PFSK-1 (cell line): Measurements from ENCODE around the gene TOX2.

Experiments used
- FOXP2 ChIP-seq: optimal IDR thresholded peaks from 2 replicates; pipeline ENCODE3; 2011; ENCODE audit warnings: borderline replicate concordance, control low read depth, inconsistent platforms; ENCODE audit not compliant: insufficient read depth; ENCODE audit errors: extremely low read length, extremely low read depth
- POLR2AphosphoS5 ChIP-seq: IDR thresholded peaks from 2 replicates; pipeline ENCODE4 v1.6.1; 2012; ENCODE audit warnings: low read depth, mild to moderate bottlenecking, control low read depth, low read length, moderate library complexity
- SIN3A ChIP-seq: IDR thresholded peaks from 2 replicates; pipeline ENCODE4 v1.6.1; 2012; ENCODE audit warnings: mild to moderate bottlenecking, low read length, moderate library complexity, borderline replicate concordance; ENCODE audit not compliant: insufficient read depth
- TAF1 ChIP-seq: IDR thresholded peaks from 2 replicates; pipeline ENCODE4 v1.6.1; 2012; ENCODE audit warnings: low read length, control low read depth, borderline replicate concordance; ENCODE audit not compliant: insufficient read depth
- TF ChIP-seq, protein P1 (sequence below), 2 experiments: IDR thresholded peaks; 2 replicates each; pipeline versions ENCODE4 v1.6.1 to v1.8.0; 2011 to 2012; ENCODE audit warnings: low read depth in 2 of 2, low read length in 2 of 2, control low read depth in 1 of 2, inconsistent platforms in 1 of 2, mild to moderate bottlenecking in 1 of 2, moderate library complexity in 1 of 2; ENCODE audit not compliant: insufficient read depth in 1 of 2

The TOX2 gene

DNA sequence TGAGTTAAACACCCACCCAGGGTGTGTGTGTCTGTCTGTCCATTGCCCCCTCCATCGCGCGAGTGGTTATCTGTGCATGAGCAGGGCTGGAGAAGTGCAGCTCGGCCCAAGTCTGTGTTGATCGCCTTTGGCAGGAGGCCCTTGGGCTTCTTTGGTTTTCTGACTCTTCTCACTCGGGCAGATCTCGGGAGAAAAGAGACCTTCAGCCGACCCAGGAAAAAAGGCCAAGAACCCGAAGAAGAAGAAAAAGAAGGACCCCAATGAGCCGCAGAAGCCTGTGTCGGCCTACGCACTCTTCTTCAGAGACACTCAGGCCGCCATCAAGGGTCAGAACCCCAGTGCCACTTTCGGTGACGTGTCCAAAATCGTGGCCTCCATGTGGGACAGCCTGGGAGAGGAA is 139.5 kb downstream of the TOX2 start:
- TF ChIP-seq, protein P1, sequence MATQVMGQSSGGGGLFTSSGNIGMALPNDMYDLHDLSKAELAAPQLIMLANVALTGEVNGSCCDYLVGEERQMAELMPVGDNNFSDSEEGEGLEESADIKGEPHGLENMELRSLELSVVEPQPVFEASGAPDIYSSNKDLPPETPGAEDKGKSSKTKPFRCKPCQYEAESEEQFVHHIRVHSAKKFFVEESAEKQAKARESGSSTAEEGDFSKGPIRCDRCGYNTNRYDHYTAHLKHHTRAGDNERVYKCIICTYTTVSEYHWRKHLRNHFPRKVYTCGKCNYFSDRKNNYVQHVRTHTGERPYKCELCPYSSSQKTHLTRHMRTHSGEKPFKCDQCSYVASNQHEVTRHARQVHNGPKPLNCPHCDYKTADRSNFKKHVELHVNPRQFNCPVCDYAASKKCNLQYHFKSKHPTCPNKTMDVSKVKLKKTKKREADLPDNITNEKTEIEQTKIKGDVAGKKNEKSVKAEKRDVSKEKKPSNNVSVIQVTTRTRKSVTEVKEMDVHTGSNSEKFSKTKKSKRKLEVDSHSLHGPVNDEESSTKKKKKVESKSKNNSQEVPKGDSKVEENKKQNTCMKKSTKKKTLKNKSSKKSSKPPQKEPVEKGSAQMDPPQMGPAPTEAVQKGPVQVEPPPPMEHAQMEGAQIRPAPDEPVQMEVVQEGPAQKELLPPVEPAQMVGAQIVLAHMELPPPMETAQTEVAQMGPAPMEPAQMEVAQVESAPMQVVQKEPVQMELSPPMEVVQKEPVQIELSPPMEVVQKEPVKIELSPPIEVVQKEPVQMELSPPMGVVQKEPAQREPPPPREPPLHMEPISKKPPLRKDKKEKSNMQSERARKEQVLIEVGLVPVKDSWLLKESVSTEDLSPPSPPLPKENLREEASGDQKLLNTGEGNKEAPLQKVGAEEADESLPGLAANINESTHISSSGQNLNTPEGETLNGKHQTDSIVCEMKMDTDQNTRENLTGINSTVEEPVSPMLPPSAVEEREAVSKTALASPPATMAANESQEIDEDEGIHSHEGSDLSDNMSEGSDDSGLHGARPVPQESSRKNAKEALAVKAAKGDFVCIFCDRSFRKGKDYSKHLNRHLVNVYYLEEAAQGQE (IDR thresholded peaks at IDR 0.05; ENCODE audit: insufficient read depth in 1 of 2, low read depth in 2 of 2, low read length in 2 of 2), result no peak
- no peak for TF ChIP-seq TAF1
- no peak for TF ChIP-seq SIN3A
- TF ChIP-seq FOXP2, result no peak
- no peak for TF ChIP-seq POLR2AphosphoS5

DNA sequence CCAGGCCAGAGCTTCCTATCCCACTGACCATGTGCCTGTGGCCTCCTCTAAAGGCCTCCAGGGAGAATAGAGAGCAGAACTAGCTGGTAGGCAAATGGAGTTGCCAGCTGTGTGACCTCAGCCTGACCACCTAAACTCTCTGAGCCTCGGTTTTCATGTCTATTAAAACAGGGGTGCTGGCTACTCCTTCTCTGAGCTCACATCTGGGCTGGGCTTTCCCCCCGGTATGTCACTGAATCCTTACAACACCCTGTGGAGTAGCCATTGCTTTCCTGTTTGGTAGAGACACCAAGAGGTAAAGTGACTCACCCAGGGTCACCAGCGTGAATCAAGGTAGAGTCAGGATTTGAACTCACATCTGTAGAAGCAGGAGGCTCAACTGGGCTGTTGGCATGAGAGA is 140.2 kb downstream of the TOX2 start:
- TF ChIP-seq TAF1 (no peak), SIN3A (no peak), POLR2AphosphoS5 (no peak), FOXP2 (no peak)
- TF ChIP-seq, protein P1 (IDR thresholded peaks at IDR 0.05; ENCODE audit: insufficient read depth in 1 of 2, low read depth in 2 of 2, low read length in 2 of 2), result no peak

DNA sequence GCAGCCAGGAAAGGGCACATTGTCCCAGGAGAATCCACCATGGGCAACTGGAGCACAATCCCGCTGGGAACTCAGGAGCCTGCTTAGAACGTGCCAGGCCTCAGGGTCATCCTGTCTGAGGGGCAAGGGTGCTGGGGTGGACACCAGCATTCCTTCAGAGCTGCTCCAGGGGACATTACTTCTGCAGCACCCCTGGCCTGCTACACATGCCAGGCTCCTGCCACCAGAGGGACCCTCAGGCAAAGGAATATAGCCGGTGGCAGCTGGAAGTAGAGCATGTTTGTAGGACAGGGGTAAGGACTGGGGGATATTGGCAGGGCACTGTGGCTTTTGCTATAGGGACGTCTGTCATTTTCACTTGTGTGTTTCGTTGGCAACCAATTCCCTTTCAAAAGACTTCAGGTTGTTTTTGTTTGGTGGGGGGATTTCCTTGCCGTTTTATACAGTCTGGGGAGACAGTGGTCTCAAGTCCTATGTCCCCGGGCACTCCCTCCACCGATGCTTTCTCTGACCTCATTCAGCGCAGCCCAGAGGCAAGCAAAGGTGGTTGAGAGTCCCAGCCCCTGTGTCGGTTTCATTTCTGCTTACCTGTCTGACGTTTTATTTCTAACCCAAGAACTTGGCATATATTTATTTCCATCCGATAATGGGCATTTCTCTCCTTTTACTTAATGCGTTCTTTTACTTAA is 141.5 kb downstream of the TOX2 start:
- TF ChIP-seq FOXP2 (no peak), POLR2AphosphoS5 (no peak), TAF1 (no peak), SIN3A (no peak)
- TF ChIP-seq, protein P1 (IDR thresholded peaks at IDR 0.05; ENCODE audit: insufficient read depth in 1 of 2, low read depth in 2 of 2, low read length in 2 of 2), result no peak

DNA sequence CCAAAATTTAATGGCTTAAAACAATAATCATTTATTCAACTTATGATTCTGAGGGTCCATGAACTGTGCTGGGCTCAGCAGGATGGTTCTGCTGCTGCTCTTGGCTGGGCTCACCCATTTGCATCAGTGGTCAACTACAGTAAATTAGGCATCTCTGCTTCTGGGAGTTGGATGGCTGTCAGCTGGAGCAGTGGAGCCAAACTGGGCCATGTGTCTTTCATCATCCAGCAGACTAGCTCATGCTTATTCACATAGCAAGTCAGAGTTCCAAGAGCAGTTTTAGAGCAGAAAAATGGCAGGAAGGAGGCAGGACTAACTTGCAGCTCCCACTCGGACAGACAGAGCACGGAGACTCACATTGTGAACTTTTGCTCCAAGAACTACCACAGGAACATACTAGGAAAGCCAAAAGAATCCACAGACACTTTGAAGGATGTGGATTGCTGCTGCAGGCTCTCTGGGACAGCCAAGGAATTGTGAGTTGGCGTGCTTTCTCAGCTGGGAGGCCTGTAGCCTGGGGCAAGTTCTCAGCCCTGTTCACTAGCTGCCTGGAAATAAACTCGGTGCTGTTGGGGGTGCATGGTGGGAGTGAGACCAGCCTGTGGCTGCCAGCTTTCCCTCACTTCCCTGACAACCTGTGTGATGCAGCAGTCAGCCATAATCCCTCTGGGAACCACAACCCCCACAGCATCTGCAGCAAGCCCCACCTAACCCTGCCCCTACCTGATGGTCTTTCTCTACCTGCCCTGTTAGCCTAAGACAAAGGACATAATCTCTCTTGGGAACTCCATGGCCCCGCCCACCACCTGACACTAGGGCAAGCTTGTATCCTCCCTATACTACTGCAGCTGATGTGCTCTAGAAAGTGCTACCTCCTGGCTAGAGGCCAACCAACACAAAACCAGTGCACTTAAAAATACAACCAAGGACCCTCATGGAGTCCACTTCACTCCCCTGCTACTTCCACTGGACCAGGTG is 143.3 kb downstream of the TOX2 start:
- TF ChIP-seq TAF1, result no peak
- TF ChIP-seq, protein P1 (IDR thresholded peaks at IDR 0.05; ENCODE audit: insufficient read depth in 1 of 2, low read depth in 2 of 2, low read length in 2 of 2), result no peak
- no peak for TF ChIP-seq POLR2AphosphoS5
- TF ChIP-seq SIN3A, result no peak
- no peak for TF ChIP-seq FOXP2
